MCF 10A (cell line): ENCODE results near the gene DUSP28. TPM values are rescaled to one million over a fixed set of nuclear protein-coding genes. Genes with fewer than 3 reads are reported as not detected.
A peak's percentile ranks its signal among the peaks of the same experiment; 100 is the strongest.
"Not testable (repeated sequence)": the region's sequence is repeated elsewhere in the genome, so short reads cannot be mapped to it uniquely, and the experiment has no call there.

Experiments used
- BruUV-seq: library from RNA; stranded (reverse); fragments of 400-500 nt; replicated peaks from 2 replicates; lab custom pipeline; 2021; lab: Mats Ljungman, UMichigan
- CTCF ChIA-PET: fragments of 300-600 bp; sonication (Branson Sonifier 250); formaldehyde crosslinking; extraction: SDS; loops from one replicate; lab custom pipeline; 2021; ENCODE audit warnings: antibody characterized with exemption, inconsistent platforms; lab: Yijun Ruan, JAX
- POLR2A ChIA-PET: fragments of 300-600, 350-650 bp; sonication (Branson Sonifier 250); formaldehyde crosslinking; extraction: SDS; loops from one replicate; lab custom pipeline; 2020; ENCODE audit warnings: antibody characterized with exemption, inconsistent platforms; lab: Yijun Ruan, JAX
- DNase-seq: peaks from one replicate; pipeline ENCODE4 v3.0.0-alpha.2; 2018; ENCODE audit not compliant: unreplicated experiment
- H3K27ac Mint-ChIP-seq: one replicate; pipeline ENCODE4 v1.8.0; 2022; ENCODE audit warnings: mild to moderate bottlenecking, low read depth, mixed read lengths; ENCODE audit not compliant: unreplicated experiment
- H3K27me3 Mint-ChIP-seq: one replicate; pipeline ENCODE4 v1.8.0; 2022; ENCODE audit warnings: mixed read lengths; ENCODE audit not compliant: insufficient read depth, unreplicated experiment
- H3K36me3 Mint-ChIP-seq: one replicate; pipeline ENCODE4 v1.8.0; 2022; ENCODE audit warnings: mild to moderate bottlenecking, moderate library complexity, mixed read lengths; ENCODE audit not compliant: insufficient read depth, unreplicated experiment
- H3K4me1 Mint-ChIP-seq: one replicate; pipeline ENCODE4 v1.8.0; 2022; ENCODE audit warnings: mixed read lengths; ENCODE audit not compliant: insufficient read depth, unreplicated experiment
- H3K4me3 Mint-ChIP-seq: one replicate; pipeline ENCODE4 v1.8.0; 2022; ENCODE audit warnings: mild to moderate bottlenecking, moderate library complexity, mixed read lengths; ENCODE audit not compliant: unreplicated experiment
- H3K9me3 Mint-ChIP-seq: one replicate; pipeline ENCODE4 v1.8.0; 2022; ENCODE audit warnings: mixed read lengths; ENCODE audit not compliant: unreplicated experiment
- CTCF ChIP-seq: fragments of 200-600 bp; IDR thresholded peaks from one replicate; pipeline ENCODE4 v1.8.0; 2022; ENCODE audit warnings: antibody characterized with exemption, mild to moderate bottlenecking; ENCODE audit not compliant: unreplicated experiment
- intact Hi-C: fragments of 100-400 bp; cut with micrococcal nuclease; formaldehyde crosslinking; loops from 2 replicates; pipeline ENCODE4 v1.14.1; 2022
- total RNA-seq: library from RNA; stranded (reverse); gene quantifications from 2 replicates; pipeline ENCODE4 v1.2.3, GENCODE V29; 2022

DUSP28 gene
- total RNA-seq, 1 experiment from 2014 or later = 5.2 TPM

GRCh38 chr2:240560480-240561324 lies 545 bp downstream of the DUSP28 start:
- Mint-ChIP-seq H3K36me3 (peaks cover 24% of the 10 kb centered on the region), H3K27ac (peak overlapping the region; percentile 74), H3K9me3 (no peaks in the 10 kb centered on the region), H3K4me1 (peaks cover 41% of the 10 kb centered on the region), H3K27me3 (no peaks in the 10 kb centered on the region), H3K4me3 (peak overlapping the region; percentile 80)
- peak; percentile 98 for DNase-seq
- BruUV-seq = no TSS peak
- ChIA-PET CTCF (interaction anchor here (0.7 to 2.9 kb wide), 2 partner anchors 45 to 47 kb away, joined by 3 to 11 read pairs; no protein-coding TSS in a partner anchor), POLR2A (interaction anchor here (0.6 to 10.7 kb wide), 14 partner anchors 8 to 1173 kb away, joined by 3 to 275 read pairs (median 4); partner anchors contain the start of genes CAPN10, GPC1, MTERF4 and NDUFA10)
- TF ChIP-seq CTCF = no peak
- intact Hi-C loops = no loop called here

GRCh38 chr2:240561325-240561971 lies 1.3 kb downstream of the DUSP28 start:
- Mint-ChIP-seq H3K36me3 (peaks cover 24% of the 10 kb centered on the region), H3K9me3 (no peaks in the 10 kb centered on the region), H3K4me3 (peak overlapping the region; percentile 80), H3K27ac (peak overlapping the region; percentile 74), H3K4me1 (peaks cover 38% of the 10 kb centered on the region), H3K27me3 (no peaks in the 10 kb centered on the region)
- CTCF ChIA-PET = interaction anchor here (2.9 kb wide), 1 partner anchor 48 kb away, joined by 11 read pairs; no protein-coding TSS in a partner anchor
- TSS peak; percentile 84 for BruUV-seq
- DNase-seq = peak; percentile 42
- TF ChIP-seq CTCF = no peak
- POLR2A ChIA-PET = interaction anchor here (0.6 to 10.7 kb wide), 12 partner anchors 8 to 541 kb away, joined by 3 to 275 read pairs (median 4); partner anchors contain the start of genes CAPN10, GPC1, MTERF4 and NDUFA10
- intact Hi-C loops = no loop called here

- H3K27ac Mint-ChIP-seq, H3K9me3 Mint-ChIP-seq, intact Hi-C loops, BruUV-seq, H3K27me3 Mint-ChIP-seq, H3K4me3 Mint-ChIP-seq, DNase-seq: not testable (repeated sequence)
- peaks cover 18% of the 10 kb centered on the region for H3K36me3 Mint-ChIP-seq
- peaks cover 42% of the 10 kb centered on the region for H3K4me1 Mint-ChIP-seq
- CTCF ChIA-PET = interaction anchor here (0.6 to 5.7 kb wide), 4 partner anchors 18 to 298 kb away, joined by 3 to 52 read pairs (median 7); partner anchors contain the start of gene CAPN10
- POLR2A ChIA-PET = interaction anchor here (4.9 to 10.7 kb wide), 2 partner anchors 17 to 23 kb away, joined by 79 to 275 read pairs; partner anchors contain the start of gene CAPN10
These were observed 3.1 kb downstream of the DUSP28 start for GRCh38 chr2:240563231-240563630.

GRCh38 chr2:240563951-240564560 lies 3.9 kb downstream of the DUSP28 start:
- intact Hi-C loops = no loop called here
- ChIA-PET CTCF (interaction anchor here (0.7 to 5.7 kb wide), 3 partner anchors 17 to 24 kb away, joined by 3 to 52 read pairs (median 3); partner anchors contain the start of gene CAPN10), POLR2A (interaction anchor here (0.7 to 10.7 kb wide), 3 partner anchors 16 to 115 kb away, joined by 4 to 275 read pairs (median 79); partner anchors contain the start of gene CAPN10)
- no peak overlapping the region for H3K27ac Mint-ChIP-seq
- DNase-seq = no peak
- H3K27me3 Mint-ChIP-seq = no peaks in the 10 kb centered on the region
- H3K4me3 Mint-ChIP-seq = peak overlapping the region; percentile 21
- BruUV-seq = no TSS peak
- TF ChIP-seq CTCF = no peak
- no peaks in the 10 kb centered on the region for H3K9me3 Mint-ChIP-seq
- H3K36me3 Mint-ChIP-seq = peaks cover 18% of the 10 kb centered on the region
- H3K4me1 Mint-ChIP-seq = peaks cover 34% of the 10 kb centered on the region
